Right ventricle myocardium inferior (tissue), 1 donor: ENCODE measurements around the gene OR2H2. TPM values are rescaled to one million over a fixed set of nuclear protein-coding genes. Genes with fewer than 3 reads are reported as not detected.

ENCODE experiments used
- ATAC-seq: fragments of 200-7000 bp; cut with Tn5 transposase; one replicate; pipeline ENCODE4 v1.9.1; 2020; ENCODE audit warnings: mild to moderate bottlenecking, moderate library complexity
- DNase-seq: peaks from one replicate; pipeline ENCODE4 v3.0.0; 2021; ENCODE audit errors: missing footprints
- intact Hi-C: fragments of 100-400 bp; cut with DNase I; formaldehyde crosslinking; loops from one replicate; pipeline ENCODE4 v1.11.0; 2022
- total RNA-seq: library from RNA; stranded (reverse); fragmentation: NEBNext Ultra II Directional; extraction: Animal tissue kit (Norgen Biotek cat#: 25700); gene quantifications from one replicate; pipeline ENCODE4 v1.2.1, GENCODE V29; 2021
- donor health status: DM: no; HTN: yes; CAD: no; lungs with severe emphysema.

The OR2H2 gene
- total RNA-seq, 1 donor from 2014 or later, result not detected

GRCh38 chr6:29589423-29590048 is 4.6 kb downstream of the OR2H2 start:
- no peak for ATAC-seq
- DNase-seq, result no peak
- intact Hi-C loops, result loop anchor here (5.0 to 10.0 kb wide), 2 partner anchors 565 to 902 kb away; no protein-coding TSS in a partner anchor

GRCh38 chr6:29590218-29590808 is 5.4 kb downstream of the OR2H2 start:
- no peak for DNase-seq
- ATAC-seq, result no peak
- intact Hi-C loops, result no loop called here

GRCh38 chr6:29591677-29592076 is 6.8 kb downstream of the OR2H2 start:
- DNase-seq, result no peak
- intact Hi-C loops, result no loop called here
- ATAC-seq, result no peak

GRCh38 chr6:29593199-29593855 is 8.4 kb downstream of the OR2H2 start:
- DNase-seq (no peak), ATAC-seq (no peak)

GRCh38 chr6:29596381-29596900 is 11.5 kb downstream of the OR2H2 start:
- intact Hi-C loops, result no loop called here
- ATAC-seq (no peak), DNase-seq (no peak)

More at GRCh38 chr6:29593199-29593855, 8.4 kb downstream of the OR2H2 start:
- intact Hi-C loops, result no loop called here

- intact Hi-C loops, result no loop called here
- ATAC-seq (no peak), DNase-seq (no peak)
These were observed 12.3 kb downstream of the OR2H2 start for GRCh38 chr6:29597184-29597583.

- DNase-seq (no peak), ATAC-seq (no peak)
- intact Hi-C loops, result no loop called here
These were observed 13.3 kb downstream of the OR2H2 start for GRCh38 chr6:29598172-29598747.

- ATAC-seq (no peak), DNase-seq (no peak)
- intact Hi-C loops, result no loop called here
These were observed 17.8 kb downstream of the OR2H2 start for GRCh38 chr6:29602564-29603361.

- no peak for DNase-seq
- intact Hi-C loops, result no loop called here
These were observed 18.5 kb downstream of the OR2H2 start for GRCh38 chr6:29603456-29603855.

GRCh38 chr6:29603930-29604329 is 19.0 kb downstream of the OR2H2 start:
- intact Hi-C loops, result no loop called here
- DNase-seq (no peak), ATAC-seq (no peak)

More at GRCh38 chr6:29603456-29603855, 18.5 kb downstream of the OR2H2 start:
- ATAC-seq, result no peak

- ATAC-seq, result no peak
- intact Hi-C loops, result no loop called here
- DNase-seq, result no peak
These were observed 23.2 kb downstream of the OR2H2 start for GRCh38 chr6:29608131-29608530.

GRCh38 chr6:29610540-29610939 is 25.6 kb downstream of the OR2H2 start:
- ATAC-seq (no peak), DNase-seq (no peak)
- intact Hi-C loops, result no loop called here

- intact Hi-C loops, result no loop called here
- DNase-seq (no peak), ATAC-seq (no peak)
These were observed 26.5 kb downstream of the OR2H2 start for GRCh38 chr6:29611426-29611825.

GRCh38 chr6:29617782-29618554 is 33.0 kb downstream of the OR2H2 start:
- intact Hi-C loops, result no loop called here
- ATAC-seq (no peak), DNase-seq (no peak)

- intact Hi-C loops, result no loop called here
- ATAC-seq, result no peak
- no peak for DNase-seq
These were observed 34.7 kb downstream of the OR2H2 start for GRCh38 chr6:29619578-29620160.

- intact Hi-C loops, result no loop called here
- DNase-seq, result no peak
These were observed 35.7 kb downstream of the OR2H2 start for GRCh38 chr6:29620630-29621029.

GRCh38 chr6:29624520-29624961 is 39.6 kb downstream of the OR2H2 start:
- ATAC-seq (no peak), DNase-seq (no peak)
- intact Hi-C loops, result no loop called here

More at GRCh38 chr6:29620630-29621029, 35.7 kb downstream of the OR2H2 start:
- ATAC-seq, result no peak
